HG02884 (cell line): ENCODE measurements around the gene CYTH4.
"Not testable (repeated sequence)": the region's sequence is repeated elsewhere in the genome, so short reads cannot be mapped to it uniquely, and the experiment has no call there.

Experiments used
- ATAC-seq: cut with Tn5 transposase; IDR thresholded peaks from one replicate; pipeline ENCODE4 v1.9.1; 2021; ENCODE audit warnings: mild to moderate bottlenecking, moderate library complexity; ENCODE audit not compliant: unreplicated experiment

The CYTH4 gene

GRCh38 chr22:37282385-37282677 lies at the start of gene CYTH4:
CYTH4 (plus strand) TSS chr22:37282508; CDS start chr22:37282570, 62 bp downstream.
- ATAC-seq, result peak; percentile 60

- ATAC-seq, result not testable (repeated sequence)
These were observed 48.9 kb upstream of the CYTH4 start for GRCh38 chr22:37233371-37233750.

- no peak for ATAC-seq
These were observed 48.3 kb upstream of the CYTH4 start for GRCh38 chr22:37233751-37234631.

GRCh38 chr22:37234736-37235711 lies 47.3 kb upstream of the CYTH4 start:
- no peak for ATAC-seq

- no peak for ATAC-seq
These were observed 46.3 kb upstream of the CYTH4 start for GRCh38 chr22:37235897-37236607.

DNA sequence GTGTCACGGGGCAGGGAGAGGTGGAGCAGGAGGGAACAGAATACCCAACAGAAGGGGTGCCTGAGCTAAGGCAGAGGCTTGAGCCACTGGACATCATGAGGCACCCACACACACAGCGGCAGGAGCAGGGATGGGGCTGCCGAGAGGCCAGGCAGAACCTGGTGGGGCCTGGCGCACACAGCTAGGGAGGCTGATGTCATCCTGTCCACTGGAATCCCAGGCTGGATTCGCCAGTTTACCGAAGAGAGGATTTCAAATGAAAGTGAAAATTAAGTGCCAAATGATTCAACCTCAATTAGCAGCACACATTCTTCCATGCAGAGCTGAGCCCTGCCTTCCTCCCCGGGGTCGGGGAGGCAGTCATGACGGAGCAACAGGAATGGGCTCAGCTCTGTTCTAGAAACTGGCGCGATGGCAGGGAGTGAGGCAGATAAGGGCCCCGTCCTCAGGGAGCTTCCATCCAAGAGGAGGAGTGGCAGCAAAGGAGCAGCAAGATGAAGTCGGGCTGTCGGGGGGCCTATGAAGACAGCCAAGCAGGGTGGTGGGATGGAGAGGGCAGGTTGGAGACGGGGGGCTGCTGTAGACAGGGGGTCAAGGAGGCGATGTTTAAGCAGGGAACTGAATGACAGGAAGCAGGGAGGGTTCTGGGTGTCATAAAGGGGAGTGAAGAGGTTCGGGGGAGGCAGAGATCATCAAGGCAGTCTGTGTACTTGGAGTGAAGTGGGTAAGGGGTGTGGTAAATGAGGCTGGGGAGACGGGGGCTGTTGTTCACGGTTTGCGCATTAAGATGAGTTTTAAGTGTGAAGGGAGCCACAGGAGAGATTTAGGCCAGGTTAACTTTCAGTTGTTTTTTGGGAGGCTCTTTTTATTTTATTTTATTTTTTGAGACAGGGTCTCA lies 44.7 kb upstream of the CYTH4 start:
- ATAC-seq, result no peak

GRCh38 chr22:37239336-37240239 lies 42.7 kb upstream of the CYTH4 start:
- no peak for ATAC-seq

GRCh38 chr22:37240240-37240940 lies 41.9 kb upstream of the CYTH4 start:
- no peak for ATAC-seq

- no peak for ATAC-seq
These were observed 41.4 kb upstream of the CYTH4 start for GRCh38 chr22:37240941-37241320.

- no peak for ATAC-seq
These were observed 40.8 kb upstream of the CYTH4 start for GRCh38 chr22:37241351-37242142.

DNA sequence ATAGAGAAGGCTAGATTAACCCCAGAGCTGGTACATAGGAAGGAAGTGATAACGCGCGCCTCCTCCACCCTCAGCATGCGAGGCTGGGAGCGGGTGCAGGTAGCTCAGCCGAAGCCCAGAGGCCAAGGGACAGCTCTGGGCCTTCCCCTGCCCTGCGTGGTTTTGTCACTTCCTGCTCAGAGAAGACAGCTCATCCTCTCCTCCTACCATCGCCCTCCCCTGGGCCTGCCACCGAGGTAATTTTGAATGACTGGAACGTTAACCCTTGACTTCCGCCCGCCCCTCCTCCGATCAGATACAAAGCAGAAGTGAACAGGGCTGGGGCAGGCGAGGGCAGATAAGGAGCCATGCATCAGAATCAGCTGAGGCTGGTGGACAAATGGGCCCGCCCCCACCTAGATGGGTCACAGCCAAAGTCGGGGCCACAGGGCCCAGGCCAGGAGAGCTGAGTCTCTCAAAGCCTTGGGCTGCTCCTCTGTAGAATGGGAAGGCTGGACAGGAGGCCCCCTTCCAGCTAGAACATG lies 39.9 kb upstream of the CYTH4 start:
- ATAC-seq, result peak; percentile 59

GRCh38 chr22:37243402-37244113 lies 38.8 kb upstream of the CYTH4 start:
- ATAC-seq, result no peak

- no peak for ATAC-seq
These were observed 38.0 kb upstream of the CYTH4 start, which contains the start of gene RAC2 for GRCh38 chr22:37244114-37244921. RAC2 (minus strand) TSS chr22:37244269; CDS start chr22:37244148, 121 bp downstream.

DNA sequence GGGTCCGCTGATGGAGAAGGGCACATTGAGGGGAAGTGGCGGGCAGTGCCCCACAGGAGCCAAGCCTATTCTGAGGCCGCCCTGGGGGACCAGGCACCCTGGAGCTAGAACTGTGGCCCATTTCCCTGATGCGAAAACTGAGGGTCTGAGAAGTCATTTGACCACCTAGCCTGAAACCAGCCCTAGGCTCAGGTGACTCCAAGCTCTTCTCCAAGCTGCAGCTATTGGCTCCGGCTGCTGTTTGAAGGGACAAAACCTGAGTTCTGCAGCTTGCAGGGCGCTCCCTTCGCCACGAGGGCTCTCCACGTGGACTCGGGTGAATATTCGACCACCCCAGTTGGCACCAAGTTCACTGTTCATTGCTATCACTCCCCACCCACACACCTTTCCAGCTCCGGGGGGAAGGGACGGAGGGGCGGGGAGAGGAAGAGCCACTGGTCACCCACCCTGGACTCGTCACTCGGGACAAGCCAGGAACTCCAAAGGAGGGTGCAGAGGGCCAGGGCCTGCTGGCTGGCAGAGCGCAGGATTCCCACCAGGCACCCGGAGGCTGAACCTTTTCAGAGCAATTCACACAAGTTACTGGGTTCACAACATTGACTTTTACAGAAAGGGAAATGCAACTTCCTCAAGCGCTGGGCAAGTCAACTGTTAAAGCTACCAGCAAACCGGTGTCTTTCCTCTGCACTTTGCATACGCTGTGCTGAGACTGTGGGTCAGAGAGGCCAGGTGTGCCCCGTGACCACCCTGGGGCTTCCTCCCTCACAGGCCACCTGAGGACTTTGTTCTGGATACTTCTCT lies 37.2 kb upstream of the CYTH4 start:
- ATAC-seq, result no peak

DNA sequence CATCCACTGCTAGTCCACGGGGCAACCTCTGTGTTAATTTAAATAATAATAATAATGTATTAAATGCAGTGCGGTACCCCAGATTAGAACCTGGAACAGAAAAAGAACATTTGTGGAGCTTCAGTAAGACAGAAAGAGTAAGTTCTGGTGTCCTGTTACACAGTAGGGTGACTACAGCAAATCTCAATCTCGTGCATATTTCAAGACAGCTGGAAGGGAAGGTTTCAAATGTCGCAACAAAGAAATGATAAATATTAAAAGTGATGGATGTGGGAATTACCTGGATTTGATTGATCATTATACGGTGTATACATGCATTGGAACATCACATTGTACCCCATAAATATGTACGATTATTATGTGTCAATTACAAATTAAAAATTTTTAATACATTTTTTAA lies 36.6 kb upstream of the CYTH4 start:
- ATAC-seq, result no peak
